ENCODE measurements around the gene TYR.

The TYR gene

GRCh38 chr11:89201138-89201537 is 23.5 kb downstream of the TYR start:
- TF ChIP-seq TOX (CRISPR knock-in tag; IDR thresholded peaks at IDR 0.05; ENCODE audit: borderline replicate concordance) (no peak), ESRRG (CRISPR knock-in tag; IDR thresholded peaks at IDR 0.05) (no peak), ZC3H10 (CRISPR knock-in tag; IDR thresholded peaks at IDR 0.05) (no peak), ARNTL (CRISPR knock-in tag; IDR thresholded peaks at IDR 0.05; ENCODE audit: borderline replicate concordance, low read depth) (no peak), ZNF8 (CRISPR knock-in tag; IDR thresholded peaks at IDR 0.05) (no peak), POU6F1 (CRISPR knock-in tag; IDR thresholded peaks at IDR 0.05; ENCODE audit: borderline replicate concordance, low read depth) (no peak)
- no peak for ATAC-seq

GRCh38 chr11:89203814-89204213 is 26.1 kb downstream of the TYR start:
- TF ChIP-seq ESRRG (CRISPR knock-in tag; IDR thresholded peaks at IDR 0.05) (no peak), SNAI2 (CRISPR knock-in tag; IDR thresholded peaks at IDR 0.05) (no peak), ZFP30 (CRISPR knock-in tag; IDR thresholded peaks at IDR 0.05) (no peak), ZC3H10 (CRISPR knock-in tag; IDR thresholded peaks at IDR 0.05) (no peak), GLIS3 (CRISPR knock-in tag; IDR thresholded peaks at IDR 0.05) (no peak), ZNF565 (CRISPR knock-in tag; conservative IDR thresholded peaks at IDR 0.05; ENCODE audit: low read depth) (no peak), ZFP3 (CRISPR knock-in tag; IDR thresholded peaks at IDR 0.05) (no peak), RARB (CRISPR knock-in tag; IDR thresholded peaks at IDR 0.05) (no peak), PATZ1 (CRISPR knock-in tag; IDR thresholded peaks at IDR 0.05; ENCODE audit: borderline replicate concordance) (no peak), TCF4 (CRISPR knock-in tag; IDR thresholded peaks at IDR 0.05; ENCODE audit: borderline replicate concordance) (no peak), PPARA (CRISPR knock-in tag; IDR thresholded peaks at IDR 0.05; ENCODE audit: borderline replicate concordance) (no peak), CSRNP3 (CRISPR knock-in tag; IDR thresholded peaks at IDR 0.05) (no peak), BACH2 (CRISPR knock-in tag; IDR thresholded peaks at IDR 0.05; ENCODE audit: borderline replicate concordance) (no peak), CSDC2 (CRISPR knock-in tag; IDR thresholded peaks at IDR 0.05) (no peak), TOX (CRISPR knock-in tag; IDR thresholded peaks at IDR 0.05; ENCODE audit: borderline replicate concordance) (no peak), TSHZ2 (CRISPR knock-in tag; IDR thresholded peaks at IDR 0.05) (no peak), ISL1 (CRISPR knock-in tag; IDR thresholded peaks at IDR 0.05) (no peak), ZNF70 (CRISPR knock-in tag; IDR thresholded peaks at IDR 0.05) (no peak)
- ATAC-seq, result no peak

GRCh38 chr11:89205378-89205777 is 27.7 kb downstream of the TYR start:
- no peak for ATAC-seq
- TF ChIP-seq ZNF70 (CRISPR knock-in tag; IDR thresholded peaks at IDR 0.05), result no peak
- TF ChIP-seq PATZ1 (CRISPR knock-in tag; IDR thresholded peaks at IDR 0.05; ENCODE audit: borderline replicate concordance), result no peak
- no peak for TF ChIP-seq TSHZ2 (CRISPR knock-in tag; IDR thresholded peaks at IDR 0.05)
- TF ChIP-seq TCF4 (CRISPR knock-in tag; IDR thresholded peaks at IDR 0.05; ENCODE audit: borderline replicate concordance), result no peak
- TF ChIP-seq BACH2 (CRISPR knock-in tag; IDR thresholded peaks at IDR 0.05; ENCODE audit: borderline replicate concordance), result no peak
- no peak for TF ChIP-seq CREB5 (CRISPR knock-in tag; IDR thresholded peaks at IDR 0.05; ENCODE audit: low read depth)
- no peak for TF ChIP-seq CSRNP3 (CRISPR knock-in tag; IDR thresholded peaks at IDR 0.05)
- no peak for TF ChIP-seq ZFP30 (CRISPR knock-in tag; IDR thresholded peaks at IDR 0.05)
- TF ChIP-seq SNAI2 (CRISPR knock-in tag; IDR thresholded peaks at IDR 0.05), result no peak
- no peak for TF ChIP-seq CSDC2 (CRISPR knock-in tag; IDR thresholded peaks at IDR 0.05)
